Islet precursor cell (in vitro differentiated cells): ENCODE results near the gene PRPF38A.

ENCODE experiments used
- DNase-seq: peaks from one replicate; pipeline ENCODE4 v3.0.0-alpha.2; 2018

Gene PRPF38A

GRCh38 chr1:52402860-52403240 is 1.6 kb upstream of the PRPF38A start:
- DNase-seq: no peak

- peak; percentile 78 for DNase-seq
Observed at GRCh38 chr1:52403566-52404115, 761 bp upstream of the PRPF38A start.

GRCh38 chr1:52404975-52405338 is 555 bp downstream of the PRPF38A start:
- DNase-seq: no peak

- DNase-seq: no peak
Observed at GRCh38 chr1:52413410-52413989, 9.1 kb downstream of the PRPF38A start.

GRCh38 chr1:52414942-52415341 is 10.5 kb downstream of the PRPF38A start:
- DNase-seq: no peak

- no peak for DNase-seq
Observed at GRCh38 chr1:52416811-52417210, 12.4 kb downstream of the PRPF38A start.

DNA sequence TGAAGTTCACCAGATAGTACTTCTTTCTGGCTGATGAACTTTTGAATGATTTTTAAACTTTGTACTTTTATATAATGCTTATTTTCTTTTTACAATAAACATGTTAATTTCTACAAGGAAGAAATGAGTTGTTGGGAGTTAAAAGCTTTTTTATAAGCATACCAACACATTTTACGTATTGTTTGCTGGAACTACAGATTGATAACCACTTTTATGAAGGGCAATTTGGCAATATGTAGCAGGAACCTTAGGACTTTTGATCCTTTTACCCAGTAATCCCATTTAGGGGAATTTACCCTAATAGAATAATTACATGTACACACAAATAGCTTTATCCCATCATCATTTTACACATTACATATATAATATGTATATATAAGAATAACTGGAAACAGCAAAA is 16.3 kb downstream of the PRPF38A start:
- DNase-seq: no peak

DNA sequence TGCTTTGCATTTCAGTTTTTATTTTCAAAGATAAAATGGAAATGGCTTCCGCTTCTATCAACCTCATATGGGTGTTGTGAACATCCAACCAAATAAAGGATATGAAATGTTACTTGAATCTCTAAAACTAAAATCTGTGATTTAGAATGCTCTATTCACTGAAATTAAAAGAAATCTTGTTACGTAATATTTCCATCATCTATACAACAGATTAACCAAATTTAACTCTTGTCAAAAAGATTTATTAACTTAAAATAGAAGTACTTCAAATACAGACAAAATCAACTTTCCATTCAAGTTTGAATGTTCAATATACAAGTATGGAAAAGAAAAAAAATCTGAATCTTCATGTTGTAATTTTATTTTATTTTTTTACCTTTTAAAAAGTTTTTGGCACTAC is 18.7 kb downstream of the PRPF38A start:
- DNase-seq: no peak

GRCh38 chr1:52423771-52424170 is 19.4 kb downstream of the PRPF38A start:
- DNase-seq: peak; percentile 60

- no peak for DNase-seq
Observed at GRCh38 chr1:52424231-52424636, 19.8 kb downstream of the PRPF38A start.

DNA sequence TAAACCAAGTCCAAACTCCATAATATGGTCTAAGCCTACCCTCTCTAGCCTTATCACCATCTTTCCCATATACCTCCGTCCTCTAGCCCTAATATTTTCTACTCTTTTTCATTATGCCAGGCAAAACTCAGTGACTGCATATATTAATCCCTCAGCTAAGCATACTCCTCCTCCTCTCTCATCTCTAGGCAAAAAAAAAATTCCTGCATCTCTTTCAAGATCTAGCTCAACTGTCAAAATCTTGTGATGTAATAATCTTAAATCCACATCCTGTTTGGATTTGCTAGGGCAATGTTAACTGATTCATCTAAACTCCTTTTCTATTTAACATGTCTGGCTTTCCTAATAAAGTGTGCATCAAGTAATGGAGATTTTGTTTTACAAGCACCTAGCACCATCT is 20.4 kb downstream of the PRPF38A start:
- no peak for DNase-seq

DNA sequence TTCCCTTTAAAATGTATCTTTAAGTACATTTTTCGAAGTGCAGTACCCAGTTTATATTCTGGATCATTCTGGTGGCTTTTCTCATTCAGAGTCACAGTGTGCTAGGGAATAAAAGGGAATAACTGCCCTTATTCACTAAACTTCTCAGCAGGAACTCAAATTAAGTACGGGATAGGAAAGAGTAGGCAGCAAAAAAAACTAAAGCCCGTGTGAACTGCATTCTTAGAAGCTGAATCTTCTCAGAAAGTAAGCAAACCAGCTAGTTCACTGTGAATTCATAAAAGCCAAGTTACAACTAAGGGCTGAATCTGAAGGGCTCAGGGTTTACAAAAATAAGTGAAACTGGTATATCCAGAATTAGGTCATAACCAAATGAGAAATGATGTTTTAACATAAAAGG is 22.0 kb downstream of the PRPF38A start:
- DNase-seq: no peak

- no peak for DNase-seq
Observed at GRCh38 chr1:52427152-52427551, 22.8 kb downstream of the PRPF38A start.

DNA sequence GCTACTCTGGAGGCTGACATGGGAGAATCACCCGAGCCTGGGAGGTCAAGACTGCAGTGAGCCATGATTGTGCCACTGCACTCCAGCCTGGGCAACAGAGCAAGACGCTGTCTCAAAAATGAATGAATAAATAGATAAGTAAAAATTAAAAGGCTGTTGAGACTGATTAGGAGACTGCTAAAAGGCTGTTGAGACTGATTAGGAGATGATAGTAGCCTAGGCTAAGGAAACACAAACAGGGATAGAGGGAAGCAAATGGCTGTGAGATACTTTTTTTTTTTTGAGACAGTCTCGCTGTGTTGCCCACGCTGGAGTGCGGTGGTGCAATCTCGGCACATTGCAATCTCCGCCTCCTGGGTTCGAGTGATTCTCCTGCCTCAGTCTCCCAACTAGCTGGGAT is 28.4 kb downstream of the PRPF38A start:
- DNase-seq: no peak

DNA sequence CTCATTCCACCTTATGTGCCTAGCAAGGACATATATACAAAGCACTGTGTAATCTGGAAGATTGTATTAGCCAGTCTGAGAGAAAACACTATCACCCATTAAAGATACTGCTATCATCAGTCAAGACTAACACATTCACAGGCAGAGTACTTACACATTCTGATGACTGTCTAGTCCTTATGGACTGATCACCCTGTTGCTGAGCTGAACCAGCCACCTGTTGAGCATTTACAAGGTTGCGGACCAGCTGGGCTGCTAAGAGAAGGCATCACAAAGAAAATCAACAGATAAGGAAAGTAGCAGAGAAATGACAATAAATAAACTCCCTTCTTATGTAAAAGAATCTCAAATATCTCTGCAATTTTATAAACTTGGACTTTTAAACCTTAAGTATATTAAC is 30.8 kb downstream of the PRPF38A start:
- no peak for DNase-seq

DNA sequence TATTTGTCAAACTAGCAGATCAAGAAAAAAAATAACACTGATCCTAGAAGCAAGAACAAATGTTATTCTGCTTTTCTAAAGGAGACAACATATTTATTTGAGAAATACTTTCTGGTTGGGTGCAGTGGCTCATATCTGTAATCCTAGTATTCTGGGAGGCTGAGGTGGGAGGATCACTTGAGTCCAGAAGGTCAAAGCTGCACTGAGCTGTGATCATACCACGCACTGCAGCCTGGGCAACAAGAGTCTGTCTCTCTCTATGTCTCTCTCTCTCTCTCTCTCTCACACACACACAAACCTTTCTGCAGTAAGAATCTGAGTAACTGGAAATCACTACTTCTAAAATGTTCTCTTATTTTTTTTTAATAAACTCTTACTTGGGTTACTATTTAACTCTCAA is 31.2 kb downstream of the PRPF38A start:
- no peak for DNase-seq

GRCh38 chr1:52436817-52437216 is 32.4 kb downstream of the PRPF38A start:
- no peak for DNase-seq

DNA sequence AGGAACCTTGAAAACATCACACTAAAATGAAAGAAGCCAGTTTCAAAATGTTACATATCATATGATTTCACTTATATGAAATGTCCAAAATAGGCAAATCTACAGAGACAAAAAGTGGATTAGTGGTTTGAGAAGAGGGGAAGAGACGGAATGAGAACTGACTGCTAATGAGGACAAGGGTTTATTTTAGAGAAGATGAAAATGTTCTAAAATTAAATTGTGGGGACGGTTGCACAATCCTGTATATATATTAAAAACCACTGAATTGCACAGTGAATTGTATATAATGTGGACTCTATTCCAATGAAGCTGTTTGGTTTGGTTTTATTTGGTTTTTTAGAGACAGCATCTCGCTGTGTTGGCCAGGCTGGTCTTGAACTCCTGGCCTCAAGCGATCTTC is 35.6 kb downstream of the PRPF38A start:
- DNase-seq: no peak

DNA sequence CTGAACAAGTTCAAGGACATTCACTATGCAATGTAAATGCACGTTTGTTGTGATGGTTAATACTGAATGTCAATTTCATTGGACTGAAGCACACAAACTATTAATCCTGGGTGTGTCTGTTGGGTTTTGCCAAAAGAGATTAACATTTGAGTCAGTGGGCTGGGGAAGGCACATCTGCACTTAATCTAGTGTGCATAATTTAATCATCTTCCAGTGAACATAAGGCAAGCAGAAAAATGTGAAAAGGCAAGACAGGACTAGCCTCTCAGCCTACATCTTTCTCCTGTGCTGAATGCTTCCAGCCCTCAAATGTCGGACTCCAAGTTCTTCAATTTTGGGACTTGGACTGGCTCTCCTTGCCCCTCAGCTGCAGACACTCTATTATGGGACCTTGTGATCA is 40.1 kb downstream of the PRPF38A start:
- DNase-seq: no peak

DNA sequence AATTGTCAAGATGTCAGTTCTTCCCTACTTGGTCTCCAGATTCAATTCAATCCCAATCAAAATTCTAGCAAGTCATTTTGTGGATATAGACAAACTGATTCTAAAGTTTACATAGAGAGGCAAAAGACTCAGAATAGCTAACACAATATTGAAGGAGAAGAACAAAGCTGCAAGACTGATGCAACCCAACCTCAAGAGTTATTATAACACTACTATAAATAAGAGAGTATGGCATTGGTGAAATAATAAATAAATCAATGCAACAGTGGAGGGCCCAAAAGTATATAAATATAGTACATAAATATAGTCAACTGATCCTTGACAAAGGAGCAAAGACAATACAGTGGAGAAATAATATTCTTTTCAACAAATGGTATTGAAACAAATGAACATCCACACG is 49.7 kb downstream of the PRPF38A start:
- no peak for DNase-seq

DNA sequence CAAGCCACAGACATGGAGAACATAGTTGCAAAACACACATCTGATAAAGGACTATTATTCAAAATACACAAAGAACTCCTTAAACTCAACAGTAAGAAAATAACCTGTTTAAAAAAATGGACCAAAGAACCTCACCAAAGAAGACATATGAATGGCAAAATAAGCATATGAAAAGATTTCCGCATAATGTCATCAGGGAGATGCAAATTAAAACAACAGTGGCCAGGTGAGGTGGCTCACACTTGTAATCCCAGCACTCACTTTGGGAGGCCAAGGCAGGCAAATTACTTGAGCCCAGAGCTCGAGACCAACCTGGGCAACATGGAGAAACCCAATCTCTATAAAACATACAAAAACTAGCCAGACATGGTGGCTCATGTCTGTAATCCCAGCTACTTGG is 50.4 kb downstream of the PRPF38A start:
- no peak for DNase-seq

- no peak for DNase-seq
Observed at GRCh38 chr1:52455686-52456085, 51.3 kb downstream of the PRPF38A start.

GRCh38 chr1:52460694-52461093 is 56.3 kb downstream of the PRPF38A start:
- no peak for DNase-seq

DNA sequence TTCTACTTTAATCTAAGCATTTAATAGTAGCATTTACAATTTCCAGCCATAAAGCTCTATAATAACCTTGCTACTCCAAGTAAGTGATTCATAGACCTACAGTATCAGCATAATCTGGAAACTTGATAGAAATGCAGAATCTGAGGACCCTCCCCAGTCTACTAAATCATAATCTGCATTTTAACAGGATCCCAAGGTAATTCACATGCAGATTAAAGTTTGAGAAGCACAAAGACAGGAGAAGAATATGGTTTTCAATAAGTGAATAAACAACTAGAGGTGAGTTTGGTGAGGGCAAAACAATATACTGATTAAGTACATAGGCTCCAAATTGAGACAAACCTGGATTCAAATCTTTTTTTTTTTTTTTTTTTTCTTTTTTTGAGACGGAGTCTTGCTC is 57.4 kb downstream of the PRPF38A start:
- DNase-seq: no peak

- DNase-seq: no peak
Observed at GRCh38 chr1:52463891-52464290, 59.5 kb downstream of the PRPF38A start.

DNA sequence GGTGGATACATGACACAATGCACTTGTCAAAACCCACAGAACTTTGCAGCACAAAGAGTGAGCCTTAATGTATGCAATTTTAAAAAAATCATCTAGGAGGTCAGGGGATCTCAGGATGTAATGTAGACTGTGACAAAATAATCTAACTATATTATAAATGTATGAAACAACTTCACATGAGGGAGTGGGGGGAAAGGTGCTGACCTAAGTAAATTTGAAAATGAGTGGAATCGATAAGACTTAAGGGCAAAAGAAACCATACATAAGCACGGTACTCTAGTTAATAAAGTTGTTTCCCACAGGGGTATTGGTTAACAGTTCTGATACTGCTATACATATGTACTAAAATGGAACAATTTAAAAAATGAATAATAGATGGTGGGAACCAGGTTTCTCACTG is 64.7 kb downstream of the PRPF38A start:
- no peak for DNase-seq
